ENCODE data around the gene UBAC1.
"Not testable (repeated sequence)": the region's sequence is repeated elsewhere in the genome, so short reads cannot be mapped to it uniquely, and the experiment has no call there.

The UBAC1 gene

GRCh38 chr9:135928731-135929655 is 32.2 kb downstream of the UBAC1 start:
- no peaks in the 10 kb centered on the region for H3K9me3 Mint-ChIP-seq
- no peak overlapping the region for H3K27ac Mint-ChIP-seq
- no peaks in the 10 kb centered on the region for H3K27me3 Mint-ChIP-seq
- peaks cover 61% of the 10 kb centered on the region for H3K4me1 Mint-ChIP-seq
- ATAC-seq = no peak
- no peak for DNase-seq
- no peak overlapping the region for H3K4me3 Mint-ChIP-seq

GRCh38 chr9:135928074-135928730 is 33.0 kb downstream of the UBAC1 start:
- Mint-ChIP-seq H3K9me3 (no peaks in the 10 kb centered on the region), H3K27me3 (no peaks in the 10 kb centered on the region), H3K4me3 (no peak overlapping the region), H3K4me1 (peaks cover 61% of the 10 kb centered on the region), H3K27ac (no peak overlapping the region)
- no peak for DNase-seq
- ATAC-seq = no peak

GRCh38 chr9:135927195-135928013 is 33.8 kb downstream of the UBAC1 start:
- no peaks in the 10 kb centered on the region for H3K9me3 Mint-ChIP-seq

GRCh38 chr9:135926402-135927194 is 34.6 kb downstream of the UBAC1 start:
- no peaks in the 10 kb centered on the region for H3K9me3 Mint-ChIP-seq
- peak overlapping the region in 1 of 2 donors; percentile 87 for H3K27ac Mint-ChIP-seq
- peak overlapping the region in 1 of 2 donors; percentile 54 for H3K4me3 Mint-ChIP-seq
- DNase-seq = peak; percentile 80 to 93
- peaks cover 61% of the 10 kb centered on the region for H3K4me1 Mint-ChIP-seq
- peak; percentile 98 for ATAC-seq
- no peaks in the 10 kb centered on the region for H3K27me3 Mint-ChIP-seq

More at GRCh38 chr9:135927195-135928013, 33.8 kb downstream of the UBAC1 start:
- DNase-seq (no peak), ATAC-seq (no peak)
- Mint-ChIP-seq H3K4me3 (no peak overlapping the region), H3K27me3 (no peaks in the 10 kb centered on the region), H3K4me1 (peaks cover 61% of the 10 kb centered on the region), H3K27ac (peak overlapping the region in 1 of 2 donors; percentile 27)

GRCh38 chr9:135925496-135926133 is 35.6 kb downstream of the UBAC1 start:
- peak overlapping the region in 1 of 2 donors; percentile 87 for H3K27ac Mint-ChIP-seq
- DNase-seq (peak; percentile 61 to 80), ATAC-seq (peak; percentile 55)
- H3K27me3 Mint-ChIP-seq = no peaks in the 10 kb centered on the region
- no peaks in the 10 kb centered on the region for H3K9me3 Mint-ChIP-seq
- peak overlapping the region; percentile 37 to 64 for H3K4me3 Mint-ChIP-seq
- peaks cover 60% of the 10 kb centered on the region for H3K4me1 Mint-ChIP-seq

GRCh38 chr9:135924628-135925338 is 36.4 kb downstream of the UBAC1 start:
- Mint-ChIP-seq H3K27me3 (no peaks in the 10 kb centered on the region), H3K4me1 (peaks cover 51% of the 10 kb centered on the region), H3K9me3 (no peaks in the 10 kb centered on the region), H3K4me3 (peak overlapping the region; percentile 37 to 64), H3K27ac (peak overlapping the region in 1 of 2 donors; percentile 22)
- ATAC-seq (no peak), DNase-seq (no peak)

- no peaks in the 10 kb centered on the region for H3K27me3 Mint-ChIP-seq
- peaks cover 44% of the 10 kb centered on the region for H3K4me1 Mint-ChIP-seq
- DNase-seq (no peak), ATAC-seq (no peak)
- peaks cover 7 to 11% of the 10 kb centered on the region in 2 donors for H3K9me3 Mint-ChIP-seq
- no peak overlapping the region for H3K27ac Mint-ChIP-seq
- no peak overlapping the region for H3K4me3 Mint-ChIP-seq
Observed at GRCh38 chr9:135923508-135923907, 37.7 kb downstream of the UBAC1 start.

- Mint-ChIP-seq H3K27me3 (no peaks in the 10 kb centered on the region), H3K27ac (peak overlapping the region in 1 of 2 donors; percentile 6), H3K9me3 (peaks cover 17 to 22% of the 10 kb centered on the region in 2 donors), H3K4me1 (peaks cover 28% of the 10 kb centered on the region), H3K4me3 (no peak overlapping the region)
- DNase-seq (no peak), ATAC-seq (no peak)
Observed at GRCh38 chr9:135921749-135922310, 39.3 kb downstream of the UBAC1 start.

GRCh38 chr9:135920973-135921585 is 40.1 kb downstream of the UBAC1 start:
- H3K4me3 Mint-ChIP-seq = no peak overlapping the region
- no peaks in the 10 kb centered on the region for H3K27me3 Mint-ChIP-seq
- H3K27ac Mint-ChIP-seq = no peak overlapping the region
- peaks cover 20% of the 10 kb centered on the region for H3K4me1 Mint-ChIP-seq
- no peak for DNase-seq
- peaks cover 21 to 30% of the 10 kb centered on the region in 2 donors for H3K9me3 Mint-ChIP-seq
- ATAC-seq = no peak

- DNase-seq (no peak), ATAC-seq (no peak)
- Mint-ChIP-seq H3K27ac (no peak overlapping the region), H3K4me3 (no peak overlapping the region), H3K27me3 (no peaks in the 10 kb centered on the region), H3K9me3 (peaks cover 27 to 37% of the 10 kb centered on the region in 2 donors), H3K4me1 (peaks cover 13% of the 10 kb centered on the region)
Observed at GRCh38 chr9:135920256-135920930, 40.8 kb downstream of the UBAC1 start.

GRCh38 chr9:135919318-135919890 is 41.8 kb downstream of the UBAC1 start:
- H3K4me3 Mint-ChIP-seq = no peak overlapping the region
- DNase-seq = no peak
- peaks cover 8% of the 10 kb centered on the region for H3K4me1 Mint-ChIP-seq
- no peak overlapping the region for H3K27ac Mint-ChIP-seq
- ATAC-seq = no peak
- no peaks in the 10 kb centered on the region for H3K27me3 Mint-ChIP-seq
- peaks cover 35 to 46% of the 10 kb centered on the region in 2 donors for H3K9me3 Mint-ChIP-seq

GRCh38 chr9:135916227-135916626 is 44.9 kb downstream of the UBAC1 start:
- not testable (repeated sequence) for H3K27ac Mint-ChIP-seq

More at GRCh38 chr9:135916227-135916626, 44.9 kb downstream of the UBAC1 start:
- Mint-ChIP-seq H3K4me1 (peaks cover 19% of the 10 kb centered on the region), H3K9me3 (peaks cover 41 to 62% of the 10 kb centered on the region in 2 donors)
- H3K27me3 Mint-ChIP-seq, DNase-seq, H3K4me3 Mint-ChIP-seq, ATAC-seq: not testable (repeated sequence)
